ENCODE results near the gene LRRC75A.

Gene LRRC75A

GRCh38 chr17:16422416-16422815 is 69.6 kb downstream of the LRRC75A start:
- Histone ChIP-seq H3K4me1 (ENCODE audit: insufficient read depth, low read length) (peaks cover 5% of the 10 kb centered on the region), H2AFZ (ENCODE audit: low read depth, low read length) (no peak overlapping the region), H4K20me1 (ENCODE audit: insufficient read depth, low read length) (peaks cover 2% of the 10 kb centered on the region; the same call in 1 of the 2 replicates), H3K27ac (ENCODE audit: low read length) (no peak overlapping the region), H3K4me2 (ENCODE audit: insufficient read depth, low read length) (no peak overlapping the region), H3K4me3 (ENCODE audit: low read depth in 1 of 2, low read length in 2 of 2) (no peak overlapping the region), H3K36me3 (ENCODE audit: insufficient read depth, low read length) (peaks cover 65% of the 10 kb centered on the region), H3K9ac (ENCODE audit: low read depth, low read length) (no peak overlapping the region), H3K27me3 (ENCODE audit: insufficient read depth, low read length, poor library complexity) (no peaks in the 10 kb centered on the region), H3K79me2 (ENCODE audit: insufficient read depth, low read length) (peaks cover 6% of the 10 kb centered on the region), H3K9me3 (ENCODE audit: insufficient read depth, low read length, severe bottlenecking) (no peaks in the 10 kb centered on the region)
- no peak for TF ChIP-seq EZH2 (IDR thresholded peaks at IDR 0.05; ENCODE audit: borderline replicate concordance, low read depth, low read length, severe bottlenecking)
- no peak for TF ChIP-seq CTCF (IDR thresholded peaks at IDR 0.05; ENCODE audit: borderline replicate concordance, extremely low read depth, low read length, poor library complexity, severe bottlenecking)
- no peak for DNase-seq
- no peak for ATAC-seq (ENCODE audit: insufficient read depth, low read depth)

DNA sequence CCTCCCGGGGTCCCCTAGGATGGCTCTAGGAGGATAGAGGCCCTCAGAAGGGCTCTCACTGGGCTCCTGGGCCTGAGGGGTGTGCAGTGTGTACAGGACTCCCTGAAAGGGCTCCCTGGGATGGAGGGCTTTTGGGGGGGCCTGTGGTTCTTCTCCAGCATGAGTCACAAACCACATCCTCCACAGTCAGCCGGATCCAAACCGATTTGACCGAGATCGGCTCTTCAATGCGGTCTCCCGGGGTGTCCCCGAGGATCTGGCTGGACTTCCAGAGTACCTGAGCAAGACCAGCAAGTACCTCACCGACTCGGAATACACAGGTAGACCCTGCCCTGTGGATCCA is 72.1 kb downstream of the LRRC75A start:
- ATAC-seq (ENCODE audit: insufficient read depth, low read depth), result no peak
- no peak for DNase-seq
- Histone ChIP-seq H3K4me3 (ENCODE audit: low read depth in 1 of 2, low read length in 2 of 2) (no peak overlapping the region), H3K4me2 (ENCODE audit: insufficient read depth, low read length) (no peak overlapping the region), H3K79me2 (ENCODE audit: insufficient read depth, low read length) (peaks cover 24% of the 10 kb centered on the region), H2AFZ (ENCODE audit: low read depth, low read length) (no peak overlapping the region), H3K9ac (ENCODE audit: low read depth, low read length) (no peak overlapping the region), H3K9me3 (ENCODE audit: insufficient read depth, low read length, severe bottlenecking) (no peaks in the 10 kb centered on the region), H3K4me1 (ENCODE audit: insufficient read depth, low read length) (peaks cover 29% of the 10 kb centered on the region), H3K36me3 (ENCODE audit: insufficient read depth, low read length) (peaks cover 47% of the 10 kb centered on the region), H4K20me1 (ENCODE audit: insufficient read depth, low read length) (peaks cover under 1% of the 10 kb centered on the region; the same call in 1 of the 2 replicates), H3K27ac (ENCODE audit: low read length) (no peak overlapping the region), H3K27me3 (ENCODE audit: insufficient read depth, low read length, poor library complexity) (no peaks in the 10 kb centered on the region)
- TF ChIP-seq EZH2 (IDR thresholded peaks at IDR 0.05; ENCODE audit: borderline replicate concordance, low read depth, low read length, severe bottlenecking), result no peak
- TF ChIP-seq CTCF (IDR thresholded peaks at IDR 0.05; ENCODE audit: borderline replicate concordance, extremely low read depth, low read length, poor library complexity, severe bottlenecking), result no peak

DNA sequence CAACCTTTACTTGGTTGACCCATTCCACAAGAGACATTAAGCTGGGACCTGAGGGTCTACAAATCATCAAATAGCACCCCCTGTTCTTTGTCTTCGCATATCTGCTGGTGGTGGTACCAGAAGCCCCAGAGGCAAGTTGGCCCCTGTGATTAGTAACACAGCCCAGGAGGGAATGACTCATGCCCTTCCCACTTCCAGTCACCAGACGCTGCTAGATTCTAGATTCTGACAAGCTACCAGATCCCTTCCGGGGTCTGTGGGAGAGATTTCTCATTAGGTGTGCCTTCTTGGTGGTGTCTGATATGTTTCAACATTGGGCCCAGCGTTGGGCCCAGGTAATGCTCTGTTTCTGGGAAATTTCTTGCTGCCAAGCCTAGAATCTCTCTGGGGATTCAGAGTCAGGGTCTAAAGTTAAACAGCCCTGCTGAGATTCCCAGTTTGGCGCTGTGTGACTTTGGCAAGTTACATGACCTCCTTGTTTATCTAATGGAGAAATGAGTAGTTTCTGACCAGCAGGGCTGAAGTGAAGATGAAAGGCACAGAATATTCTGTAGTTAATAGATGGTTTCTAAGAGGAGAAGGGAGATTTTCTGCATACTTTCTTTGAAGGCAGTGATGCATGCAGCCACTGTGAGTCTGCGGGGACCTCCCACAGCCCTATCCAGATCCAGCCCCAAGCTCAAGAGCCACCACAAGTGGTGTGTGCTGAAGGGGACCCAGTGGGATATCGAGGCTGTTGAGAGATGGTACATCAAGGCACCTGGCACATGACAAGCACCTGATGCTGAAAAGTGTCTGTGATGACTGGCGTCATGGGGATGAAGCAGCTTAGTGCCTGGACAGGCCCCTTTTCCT is 72.7 kb downstream of the LRRC75A start:
- no peak overlapping the region for H3K27ac ChIP-seq (ENCODE audit: low read length)
- no peak overlapping the region for H2AFZ ChIP-seq (ENCODE audit: low read depth, low read length)
- H3K4me3 ChIP-seq (ENCODE audit: low read depth in 1 of 2, low read length in 2 of 2), result no peak overlapping the region
- H3K4me1 ChIP-seq (ENCODE audit: insufficient read depth, low read length), result peaks cover 31% of the 10 kb centered on the region
- H3K4me2 ChIP-seq (ENCODE audit: insufficient read depth, low read length), result no peak overlapping the region
- peaks cover 24% of the 10 kb centered on the region for H3K79me2 ChIP-seq (ENCODE audit: insufficient read depth, low read length)
- H3K9me3 ChIP-seq (ENCODE audit: insufficient read depth, low read length, severe bottlenecking), result no peaks in the 10 kb centered on the region
- ATAC-seq (ENCODE audit: insufficient read depth, low read depth), result no peak
- no peak for DNase-seq
- peaks cover 2% of the 10 kb centered on the region; the same call in 1 of the 2 replicates for H4K20me1 ChIP-seq (ENCODE audit: insufficient read depth, low read length)
- H3K36me3 ChIP-seq (ENCODE audit: insufficient read depth, low read length), result peaks cover 47% of the 10 kb centered on the region
- H3K27me3 ChIP-seq (ENCODE audit: insufficient read depth, low read length, poor library complexity), result no peaks in the 10 kb centered on the region
- H3K9ac ChIP-seq (ENCODE audit: low read depth, low read length), result no peak overlapping the region
- TF ChIP-seq EZH2 (IDR thresholded peaks at IDR 0.05; ENCODE audit: borderline replicate concordance, low read depth, low read length, severe bottlenecking), result no peak
- no peak for TF ChIP-seq CTCF (IDR thresholded peaks at IDR 0.05; ENCODE audit: borderline replicate concordance, extremely low read depth, low read length, poor library complexity, severe bottlenecking)
